Testis (tissue), 3 donors: ENCODE measurements around the gene RP9. TPM values are rescaled to one million over a fixed set of nuclear protein-coding genes. Genes with fewer than 3 reads are reported as not detected.

ENCODE experiments used
- DNase-seq: peaks from one replicate; pipeline ENCODE4 v3.0.0-alpha.2; 2019
- H3K27ac ChIP-seq, 2 donors: fragments of 200-600 bp; sonication (generic); one replicate each; pipeline ENCODE4 v1.5.1; 2019
- H3K27me3 ChIP-seq: fragments of 200-600 bp; sonication (generic); one replicate; pipeline ENCODE4 v1.5.1; 2019
- H3K36me3 ChIP-seq: fragments of 200-600 bp; sonication (generic); one replicate; pipeline ENCODE4 v1.5.1; 2017; ENCODE audit warnings: low read depth; ENCODE audit errors: missing control alignments
- H3K4me1 ChIP-seq: fragments of 200-600 bp; sonication (generic); one replicate; pipeline ENCODE4 v1.5.1; 2019
- H3K4me3 ChIP-seq, 2 donors: fragments of 200-600 bp; sonication (generic); one replicate each; pipeline ENCODE4 v1.5.1; 2017 to 2019
- H3K9me3 ChIP-seq: fragments of 200-600 bp; sonication (generic); one replicate; pipeline ENCODE4 v1.5.1; 2017
- CTCF ChIP-seq, 3 experiments: fragments of 450-650 bp in 2 of 3; fragments of 200-600 bp in 1 of 3; sonication (generic) in 1 of 3; IDR thresholded peaks; one replicate each; pipeline ENCODE4 v1.5.1; 2016 to 2019; ENCODE audit warnings: antibody characterized with exemption in 3 of 3, mild to moderate bottlenecking in 2 of 3, moderate library complexity in 1 of 3
- POLR2A ChIP-seq: fragments of 450-650 bp; IDR thresholded peaks from one replicate; pipeline ENCODE4 v1.6.1; 2017; ENCODE audit warnings: antibody characterized with exemption, mild to moderate bottlenecking, moderate library complexity
- WGBS, 2 donors: methylation state at CpG; one replicate each; pipeline ENCODE4 v1.1.5; 2018; 5-methylcytosine and 5-hydroxymethylcytosine counted together
- intact Hi-C: fragments of 100-400 bp; cut with DNase I; formaldehyde crosslinking; loops from one replicate; pipeline ENCODE4 v1.15.1; 2023; ENCODE audit warnings: low total_unique reads
- polyA plus RNA-seq: library from polyadenylated mRNA; stranded (reverse); fragments of 350-450 nt; fragmentation: Illumina TruSeq; extraction: RNeasy Lipid Tissue Mini Kit (QIAGEN cat#74804); gene quantifications from one replicate; pipeline ENCODE4 v1.2.3, GENCODE V29; 2014; ENCODE audit warnings: low read depth, low replicate concordance; ENCODE audit not compliant: insufficient read depth
- total RNA-seq, 2 donors: library from RNA; depleted of rRNA; stranded (reverse); fragments of >200 nt; gene quantifications; one replicate each; pipeline ENCODE4 v1.2.3, GENCODE V29; 2016

The RP9 gene
- total and polyA plus RNA-seq, 3 donors from 2014 or later, result 17.9 to 29.2 (median 28.2) TPM

- H3K27ac ChIP-seq, result peak within 1 kb of the TSS; percentile 92 to 96
- TF ChIP-seq POLR2A (no peak), CTCF (IDR thresholded peaks at IDR 0.05) (no peak)
- intact Hi-C loops, result no loop called here
- 0 to 1% methylated on average over 10 to 45 of the region's 66 CpGs for WGBS, 2 donors
- peak; percentile 36 for DNase-seq
- no peaks in the 10 kb centered on the region for H3K27me3 ChIP-seq
- H3K4me1 ChIP-seq, result peaks cover 8% of the 10 kb centered on the region
- peak within 1 kb of the TSS; percentile 81 to 93 for H3K4me3 ChIP-seq
- H3K9me3 ChIP-seq, result no peaks in the 10 kb centered on the region
- H3K36me3 ChIP-seq, result no peaks in the 10 kb centered on the region
These were observed 47.0 kb downstream of the RP9 start, which contains the start of gene NT5C3A for GRCh38 chr7:33062023-33062781. Gene NT5C3A (minus strand): TSS chr7:33062776. CDS start chr7:33062705, 71 bp downstream.

- no peaks in the 10 kb centered on the region for H3K9me3 ChIP-seq
- H3K27ac ChIP-seq, result peak overlapping the region in 1 of 2 donors; percentile 96
- peak overlapping the region; percentile 81 to 93 for H3K4me3 ChIP-seq
- no peaks in the 10 kb centered on the region for H3K36me3 ChIP-seq
- peaks cover 8% of the 10 kb centered on the region for H3K4me1 ChIP-seq
- no peak for TF ChIP-seq POLR2A
- TF ChIP-seq CTCF (IDR thresholded peaks at IDR 0.05), result no peak
- no peaks in the 10 kb centered on the region for H3K27me3 ChIP-seq
- 13 to 18% methylated on average over 8 of the region's 8 CpGs for WGBS, 2 donors
- intact Hi-C loops, result no loop called here
- no peak for DNase-seq
These were observed 47.8 kb downstream of the RP9 start for GRCh38 chr7:33061282-33061937.

GRCh38 chr7:33059635-33060034 lies 49.6 kb downstream of the RP9 start:
- Histone ChIP-seq H3K4me1 (peaks cover 8% of the 10 kb centered on the region), H3K27ac (no peak overlapping the region), H3K36me3 (no peaks in the 10 kb centered on the region), H3K4me3 (no peak overlapping the region), H3K9me3 (no peaks in the 10 kb centered on the region), H3K27me3 (no peaks in the 10 kb centered on the region)
- DNase-seq, result no peak
- 48 to 96% methylated on average over 4 of the region's 4 CpGs for WGBS, 2 donors
- no peak for TF ChIP-seq CTCF (IDR thresholded peaks at IDR 0.05)
- TF ChIP-seq POLR2A, result no peak
- intact Hi-C loops, result loop anchor here (10.0 kb wide), 1 partner anchor 105 kb away; the partner anchor contains the start of gene FKBP9

- H3K27me3 ChIP-seq, result no peaks in the 10 kb centered on the region
- H3K36me3 ChIP-seq, result no peaks in the 10 kb centered on the region
- intact Hi-C loops, result loop anchor here (10.0 kb wide), 1 partner anchor 100 kb away; the partner anchor contains the start of gene FKBP9
- no peak for TF ChIP-seq CTCF (IDR thresholded peaks at IDR 0.05)
- no peak for TF ChIP-seq POLR2A
- no peak overlapping the region for H3K4me3 ChIP-seq
- 93 to 98% methylated on average over 5 of the region's 5 CpGs for WGBS, 2 donors
- no peak for DNase-seq
- no peak overlapping the region for H3K27ac ChIP-seq
- H3K9me3 ChIP-seq, result no peaks in the 10 kb centered on the region
- peaks cover 5% of the 10 kb centered on the region for H3K4me1 ChIP-seq
These were observed 54.0 kb downstream of the RP9 start for GRCh38 chr7:33055158-33055557.
